H9 (cell line): ENCODE data around the gene RIC8A. TPM values are rescaled to one million over a fixed set of nuclear protein-coding genes. Genes with fewer than 3 reads are reported as not detected.
A peak's percentile ranks its signal among the peaks of the same experiment; 100 is the strongest.

ENCODE experiments used
- DNase-seq: peaks from one replicate; pipeline ENCODE4 v3.0.0-alpha.2; 2017
- H2AFZ ChIP-seq: one replicate; pipeline ENCODE4 v1.6.1; 2013; ENCODE audit warnings: mild to moderate bottlenecking, low read length, control low read depth, moderate library complexity
- H2AK5ac ChIP-seq: 2 replicates; pipeline ENCODE4 v1.6.1; 2013; ENCODE audit warnings: low read length, control low read depth, mixed read lengths; ENCODE audit not compliant: insufficient read length
- H2BK120ac ChIP-seq: one replicate; pipeline ENCODE4 v1.6.1; 2013; ENCODE audit warnings: low read depth, mild to moderate bottlenecking, low read length, control low read depth, inconsistent platforms; ENCODE audit not compliant: poor library complexity, severe bottlenecking
- H2BK12ac ChIP-seq: 2 replicates; pipeline ENCODE4 v1.6.1; 2013; ENCODE audit warnings: low read length, control low read depth, mixed read lengths, low read depth; ENCODE audit not compliant: insufficient read length
- H2BK15ac ChIP-seq: 2 replicates; pipeline ENCODE4 v1.6.1; 2013; ENCODE audit warnings: low read depth, low read length, control low read depth
- H2BK20ac ChIP-seq: one replicate; pipeline ENCODE4 v1.6.1; 2013; ENCODE audit warnings: low read depth, mild to moderate bottlenecking, low read length, control low read depth, inconsistent platforms; ENCODE audit not compliant: poor library complexity, severe bottlenecking
- H2BK5ac ChIP-seq: 2 replicates; pipeline ENCODE4 v1.6.1; 2013; ENCODE audit warnings: low read length, control low read depth, mixed read lengths; ENCODE audit not compliant: insufficient read length
- H3K14ac ChIP-seq: 2 replicates; pipeline ENCODE4 v1.6.1; 2013; ENCODE audit warnings: low read length, control low read depth; ENCODE audit not compliant: insufficient read depth
- H3K18ac ChIP-seq: 2 replicates; pipeline ENCODE4 v1.6.1; 2013; ENCODE audit warnings: low read depth, mild to moderate bottlenecking, mixed read lengths, low read length, control low read depth; ENCODE audit not compliant: insufficient read length
- H3K23ac ChIP-seq: 2 replicates; pipeline ENCODE4 v1.6.1; 2013; ENCODE audit warnings: low read length, control low read depth, mixed read lengths, low read depth; ENCODE audit not compliant: insufficient read length
- H3K23me2 ChIP-seq: 2 replicates; pipeline ENCODE4 v1.6.1; 2013; ENCODE audit warnings: low read depth, mild to moderate bottlenecking, mixed read lengths, low read length, control low read depth; ENCODE audit not compliant: insufficient read length, poor library complexity, severe bottlenecking
- H3K27ac ChIP-seq: 2 replicates; pipeline ENCODE4 v1.5.1; 2013; ENCODE audit warnings: low read length, control low read depth, mixed read lengths, low read depth; ENCODE audit not compliant: insufficient read length
- H3K27me3 ChIP-seq: 2 replicates; pipeline ENCODE4 v1.6.1; 2013; ENCODE audit warnings: low read length, control low read depth, inconsistent platforms; ENCODE audit not compliant: insufficient read depth
- H3K4ac ChIP-seq: 2 replicates; pipeline ENCODE4 v1.6.1; 2013; ENCODE audit warnings: low read depth, mild to moderate bottlenecking, control low read depth, inconsistent platforms, low read length, moderate library complexity
- H3K4me1 ChIP-seq: 2 replicates; pipeline ENCODE4 v1.6.1; 2013; ENCODE audit warnings: low read length, control low read depth, inconsistent platforms; ENCODE audit not compliant: insufficient read depth
- H3K4me2 ChIP-seq: 2 replicates; pipeline ENCODE4 v1.6.1; 2013; ENCODE audit warnings: low read length, control low read depth, mixed read lengths; ENCODE audit not compliant: insufficient read length, insufficient read depth
- H3K56ac ChIP-seq: 2 replicates; pipeline ENCODE4 v1.6.1; 2013; ENCODE audit warnings: low read depth, mild to moderate bottlenecking, mixed read lengths, low read length, control low read depth; ENCODE audit not compliant: insufficient read length
- H3K79me1 ChIP-seq: 2 replicates; pipeline ENCODE4 v1.6.1; 2013; ENCODE audit warnings: low read depth, mild to moderate bottlenecking, moderate library complexity, low read length, control low read depth, inconsistent platforms; ENCODE audit not compliant: insufficient read depth, poor library complexity, severe bottlenecking
- H3K79me2 ChIP-seq: 2 replicates; pipeline ENCODE4 v1.6.1; 2013; ENCODE audit warnings: low read length, control low read depth, inconsistent platforms; ENCODE audit not compliant: insufficient read depth
- H3K9ac ChIP-seq: 2 replicates; pipeline ENCODE4 v1.6.1; 2013; ENCODE audit warnings: low read length, control low read depth, mixed read lengths; ENCODE audit not compliant: insufficient read length; ENCODE audit errors: extremely low read depth
- H3K9me3 ChIP-seq: one replicate; pipeline ENCODE4 v1.6.1; 2013; ENCODE audit warnings: low read depth, low read length, inconsistent platforms; ENCODE audit not compliant: control insufficient read depth
- H3T11ph ChIP-seq: one replicate; pipeline ENCODE4 v1.6.1; 2013; ENCODE audit warnings: mild to moderate bottlenecking, low read length, control low read depth, inconsistent platforms
- H4K20me1 ChIP-seq: one replicate; pipeline ENCODE4 v1.6.1; 2013; ENCODE audit not compliant: control insufficient read depth, insufficient read length, insufficient read depth
- H4K5ac ChIP-seq: 2 replicates; pipeline ENCODE4 v1.6.1; 2013; ENCODE audit warnings: low read depth, mild to moderate bottlenecking, mixed read lengths, low read length, control low read depth; ENCODE audit not compliant: insufficient read length
- H4K8ac ChIP-seq: replicated peaks from 2 replicates; pipeline ENCODE4 v1.6.1; 2013; ENCODE audit warnings: low read length, control low read depth, mixed read lengths, low read depth; ENCODE audit not compliant: insufficient read length
- H4K91ac ChIP-seq: 2 replicates; pipeline ENCODE4 v1.6.1; 2013; ENCODE audit warnings: low read depth, mild to moderate bottlenecking, moderate library complexity, mixed read lengths, low read length, control low read depth; ENCODE audit not compliant: insufficient read length
- H3K27ac Mint-ChIP-seq, 3 experiments: 2 replicates in 2 of 3; 3 replicates in 1 of 3; pipeline ENCODE4 v1.8.0; 2020 to 2021; ENCODE audit warnings: mixed read lengths in 3 of 3, mild to moderate bottlenecking in 1 of 3, moderate library complexity in 1 of 3
- H3K27me3 Mint-ChIP-seq: 2 replicates; pipeline ENCODE4 v1.8.0; 2021; ENCODE audit warnings: low read depth, mild to moderate bottlenecking, moderate library complexity, mixed read lengths
- H3K36me3 Mint-ChIP-seq, 3 experiments: 2 replicates in 2 of 3; 3 replicates in 1 of 3; pipeline ENCODE4 v1.8.0; 2020 to 2021; ENCODE audit warnings: low read depth in 3 of 3, mixed read lengths in 3 of 3; ENCODE audit not compliant: insufficient read depth in 1 of 3
- H3K4me1 Mint-ChIP-seq, 2 experiments: 2 replicates each; pipeline ENCODE4 v1.8.0; 2020; ENCODE audit warnings: mixed read lengths in 2 of 2
- H3K4me3 Mint-ChIP-seq, 2 experiments: 2 replicates in 1 of 2; 3 replicates in 1 of 2; pipeline ENCODE4 v1.8.0; 2020 to 2021; ENCODE audit warnings: mild to moderate bottlenecking in 2 of 2, mixed read lengths in 2 of 2, moderate library complexity in 1 of 2
- H3K9me3 Mint-ChIP-seq, 2 experiments: 2 replicates in 1 of 2; 3 replicates in 1 of 2; pipeline ENCODE4 v1.8.0; 2020; ENCODE audit warnings: mild to moderate bottlenecking in 2 of 2, mixed read lengths in 2 of 2, moderate library complexity in 1 of 2
- CTCF ChIP-seq: fragments of 200-600 bp; sonication (generic); conservative IDR thresholded peaks from 3 replicates; pipeline ENCODE4 v1.8.0; 2021; ENCODE audit warnings: antibody characterized with exemption, mild to moderate bottlenecking
- WGBS: extraction: QIAGEN DNeasy Blood & Tissue Kit; methylation state at CpG from one replicate; pipeline ENCODE4 v1.1.7; 2013; ENCODE audit warnings: missing lambda C conversion rate, low lambda C conversion rate, mixed read lengths; ENCODE audit not compliant: insufficient read length; ENCODE audit errors: extremely low coverage; 5-methylcytosine and 5-hydroxymethylcytosine counted together
- total RNA-seq: library from RNA; stranded (reverse); gene quantifications from 2 replicates; pipeline ENCODE4 v1.2.1, GENCODE V29; 2021

RIC8A gene
- total RNA-seq, 1 experiment from 2014 or later, result 94.9 TPM

- Histone ChIP-seq H3K79me1 (peaks cover 11% of the 10 kb centered on the region), H3K9ac (no peak overlapping the region), H3K79me2 (peaks cover 6% of the 10 kb centered on the region; the same call in 1 of the 2 replicates), H2AK5ac (no peak overlapping the region), H4K20me1 (no peaks in the 10 kb centered on the region), H3K4me1 (no peaks in the 10 kb centered on the region), H2BK20ac (no peak overlapping the region), H2AFZ (no peak overlapping the region), H3K14ac (no peak overlapping the region), H3K4me2 (no peak overlapping the region), H4K5ac (no peak overlapping the region), H3T11ph (no peak overlapping the region), H3K4ac (no peak overlapping the region), H2BK15ac (no peak overlapping the region), H3K27ac (no peak overlapping the region), H3K27me3 (no peaks in the 10 kb centered on the region), H3K23me2 (peaks cover under 1% of the 10 kb centered on the region), H3K56ac (no peak overlapping the region), H2BK5ac (no peak overlapping the region), H2BK120ac (no peak overlapping the region), H3K23ac (no peak overlapping the region), H4K8ac (no peak overlapping the region), H3K9me3 (no peaks in the 10 kb centered on the region), H3K18ac (no peak overlapping the region), H2BK12ac (no peak overlapping the region), H4K91ac (no peak overlapping the region)
- H3K27ac Mint-ChIP-seq, result peak overlapping the region in 2 of 3 experiments; percentile 1 to 13; a peak in 2 of 7 replicates
- peaks cover 9 to 10% of the 10 kb centered on the region in 2 experiments; a peak in 3 of 4 replicates for H3K4me1 Mint-ChIP-seq
- no peak overlapping the region for H3K4me3 Mint-ChIP-seq
- TF ChIP-seq CTCF, result no peak
- no peak for DNase-seq
- H3K27me3 Mint-ChIP-seq, result no peaks in the 10 kb centered on the region; the same call in 1 of the 2 replicates
- no peaks in the 10 kb centered on the region for H3K9me3 Mint-ChIP-seq
- H3K36me3 Mint-ChIP-seq, result peaks cover 35 to 69% (median 48%) of the 10 kb centered on the region in 3 experiments; a peak in 6 of 7 replicates
- WGBS, result no CpG with 5 or more reads among the region's 5 CpGs
Observed at GRCh38 chr11:241634-242033, 34.1 kb downstream of the RIC8A start.
